NCI-H187 (cell line): ENCODE results near the gene GGCX.

ENCODE experiments used
- DNase-seq, 2 experiments: peaks; one replicate each; lab custom pipeline; 2025; lab: John Stamatoyannopoulos, UW

Gene GGCX

DNA sequence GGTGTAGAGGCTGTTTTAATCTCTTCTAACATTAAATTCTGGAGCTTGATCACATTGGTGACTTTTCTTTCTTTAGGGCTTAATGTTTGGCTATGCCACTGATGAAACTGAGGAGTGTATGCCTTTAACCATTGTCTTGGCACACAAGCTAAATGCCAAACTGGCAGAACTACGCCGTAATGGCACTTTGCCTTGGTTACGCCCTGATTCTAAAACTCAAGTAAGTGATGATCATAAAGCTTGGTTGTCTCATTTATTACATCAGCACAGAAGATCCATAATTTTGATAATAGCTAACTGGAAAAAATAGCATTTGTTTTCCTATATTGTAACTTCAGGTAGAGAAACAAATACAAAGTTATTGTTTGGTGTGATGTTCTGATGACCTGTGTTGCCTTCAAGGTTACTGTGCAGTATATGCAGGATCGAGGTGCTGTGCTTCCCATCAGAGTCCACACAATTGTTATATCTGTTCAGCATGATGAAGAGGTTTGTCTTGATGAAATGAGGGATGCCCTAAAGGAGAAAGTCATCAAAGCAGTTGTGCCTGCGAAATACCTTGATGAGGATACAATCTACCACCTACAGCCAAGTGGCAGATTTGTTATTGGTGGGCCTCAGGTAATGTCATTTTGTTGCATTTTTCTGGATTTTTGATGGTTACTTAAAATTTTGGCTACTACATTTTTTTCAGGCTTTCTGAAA, 19.4 kb downstream of the GGCX start:
- DNase-seq = no peak

DNA sequence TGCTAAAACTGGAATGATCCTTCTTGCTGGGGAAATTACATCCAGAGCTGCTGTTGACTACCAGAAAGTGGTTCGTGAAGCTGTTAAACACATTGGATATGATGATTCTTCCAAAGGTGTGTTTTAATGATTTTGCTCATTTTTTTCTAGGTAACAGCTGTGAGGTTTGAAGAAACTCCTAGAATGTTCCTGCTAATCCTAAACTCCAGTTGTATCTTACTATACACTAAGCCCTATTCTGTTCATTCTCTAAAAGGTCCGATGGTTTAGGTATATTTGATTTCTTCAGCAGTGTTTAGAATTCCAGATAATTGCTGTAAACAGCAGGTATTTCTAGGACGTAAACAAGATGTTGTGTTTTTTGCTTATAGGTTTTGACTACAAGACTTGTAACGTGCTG, 20.0 kb downstream of the GGCX start:
- DNase-seq = no peak

DNA sequence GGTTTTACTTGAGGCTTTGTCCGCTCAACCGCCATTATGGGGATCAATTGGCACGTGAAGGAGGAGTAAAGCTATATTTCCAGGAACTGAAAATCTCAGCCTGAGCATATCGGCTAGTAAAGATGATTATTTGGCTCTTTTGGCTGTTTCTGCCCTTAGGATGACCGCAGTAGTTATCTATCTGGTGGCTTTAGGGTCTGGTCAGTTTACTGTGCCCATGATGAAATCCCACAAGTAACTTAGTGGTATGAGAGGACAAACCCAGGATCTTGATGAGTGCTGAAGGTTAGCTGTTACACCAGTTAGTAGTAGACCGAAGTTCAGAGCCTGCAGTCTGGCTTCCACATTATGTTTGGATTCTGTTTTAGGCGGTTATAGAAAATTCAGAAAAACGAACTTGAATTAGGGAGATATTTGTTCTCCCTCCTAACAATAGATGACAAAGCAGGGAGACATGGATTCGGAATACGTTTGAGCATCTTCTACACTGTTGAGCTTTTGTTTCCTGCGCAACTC, 21.1 kb downstream of the GGCX start:
- DNase-seq = no peak

DNA sequence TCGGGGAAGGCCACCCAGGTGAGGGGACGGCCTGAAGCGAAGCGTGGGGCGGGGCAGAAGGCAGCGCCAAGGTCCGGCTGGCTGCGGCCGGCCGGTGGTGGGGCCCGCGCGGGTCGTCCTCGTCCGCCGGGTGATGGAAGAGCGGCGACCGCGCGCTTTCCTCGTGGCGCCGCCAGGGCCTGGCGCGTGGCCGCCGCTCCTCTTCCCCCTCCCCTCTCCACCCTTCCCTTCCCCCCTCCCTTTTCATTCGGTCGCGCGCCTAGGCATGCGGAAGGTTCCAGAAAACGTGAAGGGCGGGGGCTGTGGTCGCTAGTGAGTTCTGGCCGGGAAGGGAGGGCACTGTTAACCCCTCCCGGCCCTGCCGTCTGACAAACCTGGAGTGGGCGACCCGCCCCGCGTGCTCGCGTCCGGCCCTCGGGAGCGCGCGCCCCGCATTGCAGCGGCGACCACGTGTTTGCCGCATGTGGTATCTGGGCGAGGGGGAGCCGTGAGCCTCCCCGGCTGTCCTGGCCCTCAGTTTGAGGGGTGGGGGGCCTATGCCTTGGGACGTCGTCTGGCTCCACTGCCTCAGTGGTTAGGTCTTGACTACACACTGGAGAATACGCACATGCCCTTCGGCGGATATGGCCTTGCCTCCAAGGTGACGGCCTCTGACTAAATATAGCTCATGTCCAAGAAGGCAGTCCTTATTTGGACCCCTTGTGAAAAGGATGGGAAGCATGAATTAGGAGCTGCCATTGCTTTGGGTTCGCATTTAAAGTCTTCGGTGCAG, 21.7 kb downstream of the GGCX start:
- DNase-seq = no peak

DNA sequence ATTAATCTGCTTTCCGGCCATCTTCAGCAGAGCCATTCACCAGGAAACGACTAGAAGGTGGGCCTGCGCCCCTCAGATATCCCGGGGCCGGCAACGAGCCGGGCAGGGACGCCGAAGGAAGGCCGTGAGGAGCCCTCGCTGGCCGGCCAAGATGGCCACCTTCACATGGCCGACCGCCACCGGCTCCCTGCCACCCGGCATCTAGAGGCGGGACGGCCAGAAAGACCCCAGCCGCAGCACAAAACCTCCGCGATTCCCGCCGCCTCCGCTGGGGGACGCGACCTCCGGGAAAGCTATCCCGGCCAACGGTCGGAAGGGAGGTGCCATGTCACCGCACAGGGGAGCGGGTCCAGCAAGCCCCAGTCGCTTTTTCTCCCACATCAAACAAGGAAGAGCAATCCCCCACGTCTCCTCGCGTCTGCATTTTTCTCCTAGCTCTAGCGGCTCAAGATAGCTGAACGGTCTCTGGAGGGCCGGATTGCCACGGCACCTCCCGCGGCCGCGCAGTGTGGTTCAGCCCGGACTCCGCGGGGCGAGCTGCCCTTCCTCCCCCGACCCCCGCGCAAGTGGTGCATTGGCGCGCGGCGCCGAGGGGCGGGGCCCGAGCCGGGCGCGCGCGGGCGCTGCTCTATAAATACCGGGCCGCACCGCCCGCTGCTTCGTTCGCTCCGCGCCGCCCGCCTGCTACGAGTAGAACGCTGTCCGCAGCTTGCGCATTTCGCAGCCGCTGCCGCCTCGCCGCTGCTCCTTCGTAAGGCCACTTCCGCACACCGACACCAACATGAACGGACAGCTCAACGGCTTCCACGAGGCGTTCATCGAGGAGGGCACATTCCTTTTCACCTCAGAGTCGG, 22.6 kb downstream of the GGCX start, which contains the start of gene MAT2A:
Gene MAT2A (plus strand): TSS at position 662 of the 854 bp plus-strand sequence. CDS start 120 bp downstream, at position 782.
- DNase-seq = peak; percentile 82 to 97

DNA sequence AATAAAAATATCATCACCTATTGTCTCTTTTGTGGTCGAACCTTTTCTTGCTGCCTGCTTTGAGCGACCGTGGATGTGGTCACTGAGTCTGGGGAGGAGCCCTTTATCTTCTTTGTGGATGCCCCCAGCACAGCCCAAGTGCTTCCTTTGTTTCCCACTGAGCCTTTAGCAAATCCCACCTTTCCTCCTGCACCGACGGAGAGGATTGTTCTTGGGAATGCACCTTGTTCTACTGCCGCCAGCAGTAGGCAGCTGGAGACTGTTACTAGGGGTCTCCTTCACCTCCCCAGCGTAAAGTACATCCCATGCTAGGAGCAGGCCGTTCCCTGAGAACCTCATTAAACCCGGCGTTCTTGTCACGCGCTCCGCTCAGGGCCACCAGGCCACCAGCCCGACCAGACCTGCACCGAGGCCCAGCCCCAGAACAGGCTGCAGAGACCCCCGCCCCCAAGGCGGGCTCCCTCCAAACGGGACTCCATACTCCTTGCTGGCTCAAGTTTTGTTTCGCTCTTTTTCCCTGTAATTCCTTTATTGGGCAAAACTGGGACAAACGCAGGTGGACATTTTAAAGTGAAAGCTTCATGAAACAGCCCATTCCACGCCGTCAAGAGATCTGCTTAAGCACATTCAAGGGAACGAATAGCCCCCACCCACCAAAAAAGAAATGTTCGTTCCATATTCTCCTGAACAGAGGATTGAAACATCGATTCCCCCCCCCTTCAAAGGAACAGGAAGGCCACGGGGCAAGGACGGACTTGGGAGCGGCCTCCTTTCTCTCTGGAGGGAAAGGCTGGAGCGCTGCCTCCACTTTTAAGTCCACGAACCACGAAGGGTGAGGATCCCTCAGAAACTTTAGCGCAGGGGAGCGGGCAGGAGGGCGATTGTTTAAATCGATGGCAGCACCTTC, 23.4 kb downstream of the GGCX start:
- no peak for DNase-seq

DNA sequence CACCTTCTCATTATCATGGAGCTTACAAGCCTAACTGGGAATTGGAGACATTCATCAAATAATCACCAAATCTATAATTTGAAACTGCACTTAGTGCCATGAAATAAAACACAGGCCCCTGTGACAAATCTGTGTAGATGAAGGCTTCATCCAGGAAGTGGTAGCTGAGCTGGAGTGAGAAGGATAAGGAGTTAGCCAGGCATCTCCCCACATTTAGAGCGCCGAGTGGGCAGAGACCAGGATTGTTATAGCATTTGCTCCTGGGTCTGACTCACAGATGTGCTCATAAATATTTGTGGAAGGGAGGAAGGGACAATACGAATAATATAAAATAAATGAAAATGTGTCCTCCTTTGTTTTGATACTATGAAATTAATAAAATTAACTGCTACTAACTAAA, 24.8 kb downstream of the GGCX start:
- DNase-seq = no peak

DNA sequence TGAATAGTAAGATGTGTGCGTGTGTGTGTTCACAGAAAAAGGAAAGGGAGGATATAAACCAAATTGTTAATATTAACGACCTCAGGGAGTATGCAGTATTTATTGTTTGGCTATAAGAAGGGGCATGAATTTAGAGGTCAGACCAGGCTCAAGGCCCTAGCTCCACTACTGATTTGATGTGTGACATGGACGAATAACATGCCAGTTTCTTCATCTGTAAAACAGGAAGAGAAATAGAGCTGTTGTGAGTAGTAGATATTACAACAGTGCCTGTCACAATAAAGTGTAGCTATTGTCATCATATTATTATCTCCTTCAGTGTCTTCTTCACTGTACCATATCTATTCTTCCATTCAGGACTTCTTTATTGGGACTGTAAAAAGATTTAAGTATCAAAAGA, 26.4 kb downstream of the GGCX start:
- no peak for DNase-seq

DNA sequence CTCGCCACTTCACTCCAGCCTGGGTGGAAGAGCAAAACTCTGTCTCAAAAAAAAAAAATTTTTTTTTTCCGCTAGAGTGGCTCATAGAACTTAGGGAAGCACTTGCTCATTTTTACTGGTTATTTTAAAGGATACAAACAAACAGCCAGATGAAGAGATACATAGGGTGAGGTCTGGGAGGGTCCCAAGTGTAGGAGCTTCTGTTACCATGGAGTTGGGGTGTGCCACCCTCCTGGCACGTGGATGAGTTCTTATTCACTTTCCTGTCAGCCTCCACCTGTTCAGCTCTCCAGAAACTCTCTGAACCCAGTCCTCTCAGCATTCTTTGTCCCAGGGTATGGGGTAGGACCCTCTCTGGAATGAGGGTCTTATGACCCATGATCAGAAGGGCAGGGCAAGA, 27.2 kb downstream of the GGCX start:
- DNase-seq = no peak

DNA sequence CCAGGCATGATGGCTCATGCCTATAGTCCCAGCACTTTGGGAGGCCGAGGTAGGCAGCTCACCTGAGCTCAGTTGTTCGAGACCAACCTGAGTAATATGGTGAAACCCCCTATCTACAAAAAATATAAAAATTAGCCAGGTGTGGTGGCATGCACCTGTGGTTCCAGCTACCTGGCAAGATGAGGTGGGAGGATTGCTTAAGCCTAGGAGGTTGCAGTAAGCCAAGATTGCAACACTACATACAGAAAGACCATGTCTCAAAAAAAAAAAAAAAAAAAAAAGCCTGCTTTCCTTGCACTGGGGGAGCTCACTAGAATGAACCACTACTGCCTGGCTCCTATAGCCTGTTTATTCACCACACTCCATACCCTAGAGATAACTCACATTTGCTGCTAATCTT, 29.7 kb downstream of the GGCX start:
- DNase-seq = no peak

DNA sequence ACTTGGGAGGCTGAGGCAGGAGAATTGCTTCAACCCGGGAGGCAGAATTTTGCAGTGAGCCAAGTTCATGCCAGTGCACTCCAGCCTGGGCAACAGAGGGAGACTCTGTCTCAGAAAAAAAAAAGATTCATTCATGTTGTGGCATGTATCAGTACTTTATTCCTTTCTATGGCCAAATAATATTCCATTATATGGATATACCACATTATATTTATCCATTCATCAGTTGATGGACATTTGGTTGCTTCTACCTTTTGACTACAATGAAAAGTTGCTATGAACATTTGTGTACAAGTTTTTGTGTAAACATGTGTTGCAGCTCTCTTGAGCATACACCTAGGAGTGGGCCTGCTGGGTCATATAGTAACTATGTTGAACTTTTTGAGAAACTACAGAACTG, 31.5 kb downstream of the GGCX start:
- no peak for DNase-seq

DNA sequence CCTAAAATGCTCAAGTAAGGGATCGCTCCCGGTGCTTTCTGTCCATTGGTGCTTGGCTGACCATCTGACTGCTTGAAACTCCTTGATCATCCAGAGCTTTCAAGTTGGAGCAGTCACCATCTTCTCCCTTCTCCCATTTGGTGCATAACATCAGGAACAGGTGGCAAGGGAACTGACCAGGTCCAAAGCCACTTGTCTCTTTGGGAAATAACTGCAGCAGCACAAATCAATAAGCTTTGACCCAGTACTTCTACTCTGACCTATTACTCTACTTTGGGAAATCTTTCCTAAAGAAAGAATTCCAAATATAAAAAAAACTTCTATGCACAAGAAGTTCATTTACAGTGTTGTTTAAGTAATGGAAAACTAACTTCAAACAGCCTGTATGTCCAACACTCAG, 32.9 kb downstream of the GGCX start:
- no peak for DNase-seq

DNA sequence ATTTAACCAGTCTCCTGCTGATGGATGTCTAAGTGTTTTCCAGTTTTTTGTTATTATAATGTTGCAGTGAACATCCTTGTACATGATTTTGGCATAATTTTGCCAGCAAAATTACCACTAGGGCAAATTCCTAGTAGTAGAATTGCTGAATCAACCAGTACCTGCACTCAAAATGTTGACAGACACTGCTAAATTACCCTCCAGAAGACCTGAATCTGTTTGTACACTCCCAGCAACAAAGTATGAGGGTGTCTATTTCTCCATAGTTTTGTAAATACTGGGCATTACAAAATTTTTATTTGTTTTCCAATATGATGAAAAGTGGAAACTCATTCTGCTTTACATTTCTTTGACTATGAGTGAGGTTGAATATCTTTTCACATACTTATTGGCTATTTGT, 33.5 kb downstream of the GGCX start:
- DNase-seq = no peak

DNA sequence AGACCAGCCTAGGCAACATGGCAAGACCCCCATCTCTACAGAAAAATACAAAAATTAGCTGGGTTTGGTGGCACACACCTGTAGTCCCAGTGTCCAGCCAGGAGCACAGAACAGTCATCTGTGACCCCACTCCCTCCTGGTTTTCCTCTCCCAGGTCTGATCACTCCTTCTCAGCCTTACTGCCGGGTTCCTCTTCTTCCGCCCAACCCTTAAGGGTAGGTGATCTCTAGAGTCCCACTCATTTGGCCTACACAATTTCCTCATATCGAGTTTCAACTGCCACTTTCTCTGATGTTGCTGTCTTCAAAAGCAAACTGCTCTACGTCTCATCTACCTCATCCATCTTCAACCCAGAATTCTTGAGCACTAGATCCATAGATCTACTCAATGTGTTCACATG, 35.7 kb downstream of the GGCX start:
- DNase-seq = no peak

DNA sequence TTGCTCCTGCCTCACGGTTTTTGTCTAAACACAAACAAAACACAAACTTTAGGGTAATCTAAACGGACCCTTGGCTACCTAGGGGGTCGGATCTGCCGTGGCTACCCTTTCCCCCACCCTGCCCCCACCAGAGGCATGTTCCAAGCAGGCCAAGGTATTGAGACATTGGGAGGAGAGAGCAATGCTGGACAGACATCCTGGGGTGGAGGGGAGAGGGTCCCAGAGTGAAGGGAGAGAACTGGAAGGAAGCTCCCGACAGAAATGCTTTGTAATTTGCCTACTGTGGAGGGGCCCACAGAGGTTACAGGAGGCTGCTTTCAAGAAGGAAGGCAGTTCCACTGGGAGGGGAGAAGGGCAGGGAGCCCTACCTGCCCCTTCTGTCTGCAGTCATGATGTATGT, 36.3 kb downstream of the GGCX start:
- no peak for DNase-seq

DNA sequence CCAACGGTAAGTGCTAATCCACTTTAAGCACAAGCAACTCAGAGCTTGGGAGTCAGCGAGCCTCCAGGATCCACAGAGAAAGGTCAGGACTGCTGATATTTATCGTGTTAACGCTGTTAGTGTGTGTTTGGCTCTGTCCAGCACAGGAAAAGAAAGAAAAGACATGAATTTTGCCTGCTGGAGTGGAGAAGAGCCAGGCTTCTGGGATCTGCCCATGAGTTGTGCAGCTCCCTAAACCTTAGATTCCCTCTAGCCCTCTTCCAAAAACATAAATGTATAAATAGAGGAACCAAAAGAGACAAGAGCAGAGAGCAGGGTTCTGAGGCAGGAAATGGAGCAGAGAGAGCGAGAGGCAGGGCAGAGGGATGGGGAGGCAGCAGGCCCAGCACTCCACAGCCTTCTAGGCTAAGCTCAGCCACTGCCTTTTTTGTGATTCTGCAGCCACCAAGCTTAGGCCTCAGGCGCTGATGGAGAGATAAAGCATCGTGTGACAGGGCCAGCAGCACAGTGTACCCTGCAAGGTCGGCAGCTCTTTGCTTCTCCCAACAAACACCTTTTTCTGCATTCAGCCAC, 36.9 kb downstream of the GGCX start:
- DNase-seq = no peak

DNA sequence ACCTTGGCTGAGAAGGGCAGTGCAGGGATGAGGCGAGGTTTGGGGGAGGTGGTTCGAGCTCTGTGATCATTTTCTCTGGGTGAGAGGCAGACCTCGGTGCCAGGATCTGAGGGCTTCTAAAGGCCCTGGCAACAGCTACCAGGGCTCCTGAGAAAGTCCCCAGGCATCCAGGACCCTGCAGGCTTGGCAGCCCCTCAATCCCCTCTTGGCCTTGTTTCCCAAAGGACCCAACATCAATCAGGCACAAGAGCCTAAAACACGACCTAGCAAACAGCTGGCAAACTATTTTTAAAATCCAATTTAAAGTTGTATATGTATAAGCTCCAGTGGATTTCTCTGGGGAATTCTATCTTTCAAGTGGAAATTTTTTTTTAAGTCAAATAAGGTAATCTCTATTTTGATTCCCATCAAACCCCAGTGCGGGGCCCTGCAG, 37.4 kb downstream of the GGCX start:
- DNase-seq = no peak

DNA sequence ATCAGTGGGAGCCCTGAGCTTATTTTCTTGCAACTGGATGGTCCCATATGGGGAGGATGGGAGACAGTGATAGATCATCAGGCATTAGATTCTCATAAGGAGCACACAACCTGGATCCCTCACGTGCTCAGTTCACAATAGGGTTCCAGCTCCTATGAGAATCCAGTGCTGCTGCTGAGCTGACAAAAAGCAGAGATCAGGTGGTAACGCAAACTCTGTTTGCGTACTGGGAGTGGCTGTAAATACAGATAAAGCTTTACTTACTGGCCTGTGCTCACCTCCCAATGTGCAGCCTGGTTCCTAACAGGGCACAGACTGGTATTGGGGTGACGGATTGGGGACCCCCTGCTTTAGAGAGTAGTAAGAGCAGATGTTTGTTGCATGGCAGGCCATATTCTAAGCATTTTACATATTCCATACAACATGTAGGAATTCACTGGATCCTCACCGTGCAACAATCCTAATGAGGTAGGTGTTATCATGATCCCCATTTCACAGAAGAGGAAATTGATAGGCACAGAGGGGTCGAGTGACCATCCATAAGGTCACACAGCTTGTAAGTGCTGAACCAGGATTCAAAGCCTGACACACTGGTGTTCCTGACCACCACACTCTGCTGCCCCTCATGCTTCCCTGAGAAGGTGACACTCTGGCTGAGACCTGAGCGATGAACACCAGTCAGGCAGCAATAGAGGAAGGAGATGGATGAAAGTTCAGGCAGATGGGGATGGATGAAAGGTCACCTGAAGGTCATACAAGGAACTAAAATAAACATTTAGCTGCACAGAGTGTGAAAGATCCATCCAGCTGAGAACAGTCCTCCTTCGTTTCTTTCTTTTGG, 38.0 kb downstream of the GGCX start:
- DNase-seq = no peak

DNA sequence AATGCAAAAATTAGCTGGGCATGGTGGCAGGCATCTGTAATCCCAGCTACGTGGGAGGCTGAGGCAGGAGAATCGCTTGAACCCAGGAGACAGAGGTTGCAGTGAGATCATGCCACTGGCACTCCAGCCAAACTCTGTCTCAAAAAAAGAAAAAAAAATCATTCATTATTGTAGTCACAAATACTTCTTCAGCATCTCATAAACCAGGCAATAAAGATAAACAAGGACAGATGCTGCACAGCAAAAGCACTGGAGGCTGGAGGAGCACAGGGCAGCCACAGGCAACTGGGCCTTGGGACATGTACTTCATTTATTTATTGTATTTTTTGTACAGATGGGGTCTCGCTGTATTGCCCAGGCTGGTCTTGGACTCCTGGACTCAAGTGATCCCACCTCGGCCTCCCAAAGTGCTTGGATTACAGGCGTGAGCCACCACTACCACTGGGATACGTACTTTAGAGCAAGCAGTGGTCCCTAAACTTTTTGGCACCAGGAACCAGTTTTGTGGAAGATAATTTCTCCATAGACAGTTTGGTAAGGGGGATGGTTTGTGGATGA, 39.1 kb downstream of the GGCX start:
- no peak for DNase-seq
